Measurements from ENCODE around the gene CARD11. TPM values are rescaled to one million over a fixed set of nuclear protein-coding genes. Genes with fewer than 3 reads are reported as not detected.
A peak's percentile ranks its signal among the peaks of the same experiment; 100 is the strongest.

Gene CARD11
- total and polyA plus RNA-seq, 4 donors = 0.77 to 1.2 (median 1.1) TPM

GRCh38 chr7:2894118-2894940 is 149.3 kb downstream of the CARD11 start:
- no peak overlapping the region for H3K27ac ChIP-seq (ENCODE audit: low read depth, low read length)
- H3K9me3 ChIP-seq (ENCODE audit: control insufficient read depth, insufficient read depth, low read length) = peaks cover 2% of the 10 kb centered on the region
- H3K4me3 ChIP-seq (ENCODE audit: low read depth, low read length) = no peak overlapping the region
- H3K27me3 ChIP-seq (ENCODE audit: control insufficient read depth, insufficient read depth, low read length) = no peaks in the 10 kb centered on the region
- 40% methylated on average over 9 of the region's 17 CpGs for WGBS (ENCODE audit: insufficient coverage)
- no peaks in the 10 kb centered on the region for H3K36me3 ChIP-seq (ENCODE audit: control insufficient read depth, insufficient read depth, low read length)
- H3K4me1 ChIP-seq (ENCODE audit: control insufficient read depth, insufficient read depth, low read length) = peaks cover 5% of the 10 kb centered on the region
- peak in 2 of 6 donors; percentile 15 to 25 for DNase-seq (ENCODE audit: low read depth in 4 of 6, low spot score in 6 of 6)

- no peak overlapping the region for H3K27ac ChIP-seq (ENCODE audit: low read depth, low read length)
- 92% methylated on average over 7 of the region's 9 CpGs for WGBS (ENCODE audit: insufficient coverage)
- H3K4me1 ChIP-seq (ENCODE audit: control insufficient read depth, insufficient read depth, low read length) = peaks cover 5% of the 10 kb centered on the region
- H3K36me3 ChIP-seq (ENCODE audit: control insufficient read depth, insufficient read depth, low read length) = no peaks in the 10 kb centered on the region
- DNase-seq (ENCODE audit: low read depth in 4 of 6, low spot score in 6 of 6) = no peak
- H3K4me3 ChIP-seq (ENCODE audit: low read depth, low read length) = no peak overlapping the region
- no peaks in the 10 kb centered on the region for H3K27me3 ChIP-seq (ENCODE audit: control insufficient read depth, insufficient read depth, low read length)
- peaks cover 2% of the 10 kb centered on the region for H3K9me3 ChIP-seq (ENCODE audit: control insufficient read depth, insufficient read depth, low read length)
Measured at GRCh38 chr7:2893411-2893861, 150.2 kb downstream of the CARD11 start.

GRCh38 chr7:2892549-2892948 is 151.1 kb downstream of the CARD11 start:
- Histone ChIP-seq H3K9me3 (ENCODE audit: control insufficient read depth, insufficient read depth, low read length) (no peaks in the 10 kb centered on the region), H3K36me3 (ENCODE audit: control insufficient read depth, insufficient read depth, low read length) (no peaks in the 10 kb centered on the region), H3K27ac (ENCODE audit: low read depth, low read length) (no peak overlapping the region), H3K27me3 (ENCODE audit: control insufficient read depth, insufficient read depth, low read length) (no peaks in the 10 kb centered on the region), H3K4me1 (ENCODE audit: control insufficient read depth, insufficient read depth, low read length) (peaks cover 10% of the 10 kb centered on the region), H3K4me3 (ENCODE audit: low read depth, low read length) (no peak overlapping the region)
- peak in 2 of 6 donors; percentile 44 to 69 for DNase-seq (ENCODE audit: low read depth in 4 of 6, low spot score in 6 of 6)
- 32% methylated on average over 6 of the region's 8 CpGs for WGBS (ENCODE audit: insufficient coverage)

- no peak overlapping the region for H3K4me3 ChIP-seq (ENCODE audit: low read depth, low read length)
- H3K27ac ChIP-seq (ENCODE audit: low read depth, low read length) = no peak overlapping the region
- DNase-seq (ENCODE audit: low read depth in 4 of 6, low spot score in 6 of 6) = no peak
- 33% methylated on average over 3 of the region's 7 CpGs for WGBS (ENCODE audit: insufficient coverage)
- no peaks in the 10 kb centered on the region for H3K36me3 ChIP-seq (ENCODE audit: control insufficient read depth, insufficient read depth, low read length)
- H3K9me3 ChIP-seq (ENCODE audit: control insufficient read depth, insufficient read depth, low read length) = no peaks in the 10 kb centered on the region
- peaks cover 7% of the 10 kb centered on the region for H3K4me1 ChIP-seq (ENCODE audit: control insufficient read depth, insufficient read depth, low read length)
- H3K27me3 ChIP-seq (ENCODE audit: control insufficient read depth, insufficient read depth, low read length) = no peaks in the 10 kb centered on the region
Measured at GRCh38 chr7:2887816-2888215, 155.9 kb downstream of the CARD11 start.

DNA sequence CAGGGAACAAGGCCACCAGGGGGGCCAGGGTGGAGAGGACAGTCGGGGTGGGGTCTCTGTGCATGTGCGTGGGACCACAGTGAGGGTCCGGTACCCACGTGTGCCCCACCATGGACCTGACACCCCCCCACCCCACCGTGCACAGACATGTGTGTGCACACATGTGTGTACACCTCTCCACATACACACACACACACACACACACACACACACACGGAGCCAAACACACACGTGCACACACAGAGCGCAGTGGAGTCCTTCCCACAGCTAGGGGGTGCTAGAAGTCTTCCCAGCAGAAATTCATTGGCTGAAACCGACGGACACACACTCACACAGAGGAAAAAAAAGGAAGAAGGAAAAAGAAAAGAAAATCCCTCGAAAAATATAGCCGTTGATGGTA is 156.8 kb downstream of the CARD11 start:
- H3K4me3 ChIP-seq (ENCODE audit: low read depth, low read length) = no peak overlapping the region
- peak; percentile 53 to 97 (median 74) for DNase-seq (ENCODE audit: low read depth in 4 of 6, low spot score in 6 of 6)
- 45% methylated on average over 5 of the region's 12 CpGs for WGBS (ENCODE audit: insufficient coverage)
- no peaks in the 10 kb centered on the region for H3K9me3 ChIP-seq (ENCODE audit: control insufficient read depth, insufficient read depth, low read length)
- no peaks in the 10 kb centered on the region for H3K27me3 ChIP-seq (ENCODE audit: control insufficient read depth, insufficient read depth, low read length)
- no peaks in the 10 kb centered on the region for H3K36me3 ChIP-seq (ENCODE audit: control insufficient read depth, insufficient read depth, low read length)
- no peak overlapping the region for H3K27ac ChIP-seq (ENCODE audit: low read depth, low read length)
- peaks cover 16% of the 10 kb centered on the region for H3K4me1 ChIP-seq (ENCODE audit: control insufficient read depth, insufficient read depth, low read length)

- 50% methylated on average over 5 of the region's 5 CpGs for WGBS (ENCODE audit: insufficient coverage)
- DNase-seq (ENCODE audit: low read depth in 4 of 6, low spot score in 6 of 6) = no peak
- H3K9me3 ChIP-seq (ENCODE audit: control insufficient read depth, insufficient read depth, low read length) = no peaks in the 10 kb centered on the region
- H3K27ac ChIP-seq (ENCODE audit: low read depth, low read length) = no peak overlapping the region
- no peaks in the 10 kb centered on the region for H3K36me3 ChIP-seq (ENCODE audit: control insufficient read depth, insufficient read depth, low read length)
- no peaks in the 10 kb centered on the region for H3K27me3 ChIP-seq (ENCODE audit: control insufficient read depth, insufficient read depth, low read length)
- H3K4me1 ChIP-seq (ENCODE audit: control insufficient read depth, insufficient read depth, low read length) = peaks cover 21% of the 10 kb centered on the region
- no peak overlapping the region for H3K4me3 ChIP-seq (ENCODE audit: low read depth, low read length)
Measured at GRCh38 chr7:2886391-2886790, 157.3 kb downstream of the CARD11 start.

GRCh38 chr7:2884161-2884560 is 159.5 kb downstream of the CARD11 start:
- Histone ChIP-seq H3K4me3 (ENCODE audit: low read depth, low read length) (no peak overlapping the region), H3K9me3 (ENCODE audit: control insufficient read depth, insufficient read depth, low read length) (no peaks in the 10 kb centered on the region), H3K27ac (ENCODE audit: low read depth, low read length) (no peak overlapping the region), H3K27me3 (ENCODE audit: control insufficient read depth, insufficient read depth, low read length) (no peaks in the 10 kb centered on the region), H3K4me1 (ENCODE audit: control insufficient read depth, insufficient read depth, low read length) (peaks cover 36% of the 10 kb centered on the region), H3K36me3 (ENCODE audit: control insufficient read depth, insufficient read depth, low read length) (no peaks in the 10 kb centered on the region)
- no peak for DNase-seq (ENCODE audit: low read depth in 4 of 6, low spot score in 6 of 6)
- WGBS (ENCODE audit: insufficient coverage) = 76% methylated on average over 3 of the region's 9 CpGs

- H3K4me3 ChIP-seq (ENCODE audit: low read depth, low read length) = no peak overlapping the region
- no peaks in the 10 kb centered on the region for H3K9me3 ChIP-seq (ENCODE audit: control insufficient read depth, insufficient read depth, low read length)
- no peaks in the 10 kb centered on the region for H3K27me3 ChIP-seq (ENCODE audit: control insufficient read depth, insufficient read depth, low read length)
- H3K36me3 ChIP-seq (ENCODE audit: control insufficient read depth, insufficient read depth, low read length) = no peaks in the 10 kb centered on the region
- WGBS (ENCODE audit: insufficient coverage) = 77% methylated on average over 17 of the region's 17 CpGs
- H3K4me1 ChIP-seq (ENCODE audit: control insufficient read depth, insufficient read depth, low read length) = peaks cover 36% of the 10 kb centered on the region
- no peak for DNase-seq (ENCODE audit: low read depth in 4 of 6, low spot score in 6 of 6)
- H3K27ac ChIP-seq (ENCODE audit: low read depth, low read length) = no peak overlapping the region
Measured at GRCh38 chr7:2883101-2883500, 160.6 kb downstream of the CARD11 start.

- 22% methylated on average over 9 of the region's 10 CpGs for WGBS (ENCODE audit: insufficient coverage)
- H3K36me3 ChIP-seq (ENCODE audit: control insufficient read depth, insufficient read depth, low read length) = no peaks in the 10 kb centered on the region
Measured at GRCh38 chr7:2882111-2882510, 161.6 kb downstream of the CARD11 start.

More at GRCh38 chr7:2882111-2882510, 161.6 kb downstream of the CARD11 start:
- Histone ChIP-seq H3K4me3 (ENCODE audit: low read depth, low read length) (no peak overlapping the region), H3K27me3 (ENCODE audit: control insufficient read depth, insufficient read depth, low read length) (no peaks in the 10 kb centered on the region), H3K27ac (ENCODE audit: low read depth, low read length) (no peak overlapping the region), H3K4me1 (ENCODE audit: control insufficient read depth, insufficient read depth, low read length) (peaks cover 30% of the 10 kb centered on the region), H3K9me3 (ENCODE audit: control insufficient read depth, insufficient read depth, low read length) (no peaks in the 10 kb centered on the region)
- peak in 1 of 6 donors; percentile 75 for DNase-seq (ENCODE audit: low read depth in 4 of 6, low spot score in 6 of 6)
